ENCODE data around the gene HMGN4.
A peak's percentile ranks its signal among the peaks of the same experiment; 100 is the strongest.

HMGN4 gene

DNA sequence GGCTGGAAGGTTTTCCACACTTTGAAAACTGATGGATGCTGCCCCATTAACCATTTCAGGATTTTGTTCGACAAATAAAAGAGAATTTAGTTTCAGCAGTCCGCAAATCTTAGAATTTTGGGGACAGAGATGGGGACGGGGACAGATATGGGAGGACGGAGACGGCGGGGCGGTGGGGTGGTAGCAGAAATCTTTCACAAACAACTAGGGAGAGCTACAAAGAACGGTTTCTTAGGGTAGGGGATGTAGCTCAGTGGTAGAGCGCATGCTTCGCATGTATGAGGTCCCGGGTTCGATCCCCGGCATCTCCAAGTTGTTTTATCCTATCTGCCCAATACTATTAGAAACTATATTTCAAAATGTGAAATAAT lies 15.1 kb downstream of the HMGN4 start:
- DNase-seq, result peak; percentile 10

DNA sequence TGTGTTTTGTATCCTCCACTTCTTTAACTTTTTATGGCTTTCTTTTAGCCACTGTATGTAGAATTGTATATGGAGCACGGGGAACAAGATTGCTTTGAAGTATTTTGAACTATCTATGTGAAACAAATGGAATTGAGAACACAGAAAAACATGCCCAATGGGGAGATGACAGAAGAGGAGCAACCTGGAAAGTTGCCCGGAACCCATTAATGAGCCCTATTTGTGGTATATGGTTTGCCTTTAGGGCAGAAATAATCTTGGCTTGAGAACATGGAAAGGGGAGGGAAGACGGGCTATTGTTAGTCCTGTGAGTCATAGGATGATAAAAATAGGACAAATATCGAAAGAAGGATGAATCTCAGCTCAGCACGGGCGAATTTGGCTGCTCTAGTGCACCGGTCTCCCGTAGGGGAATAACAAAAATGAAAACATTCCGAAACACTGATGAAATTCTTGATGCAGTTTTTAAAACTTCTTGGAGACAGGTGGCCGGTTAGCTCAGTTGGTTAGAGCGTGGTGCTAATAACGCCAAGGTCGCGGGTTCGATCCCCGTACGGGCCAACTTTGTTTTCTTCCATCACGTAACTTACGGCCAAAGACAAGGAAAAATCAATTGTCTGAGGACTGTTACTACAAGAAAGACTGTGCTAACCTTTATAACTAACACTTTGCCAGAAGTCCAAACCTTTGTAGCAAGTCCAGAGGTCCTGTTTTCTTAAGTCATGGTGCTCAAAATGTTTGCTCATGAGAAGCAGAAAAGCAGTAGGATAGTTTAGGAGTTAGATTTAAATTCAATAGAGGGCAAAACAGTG lies 15.7 kb downstream of the HMGN4 start:
- DNase-seq, result peak; percentile 23

DNA sequence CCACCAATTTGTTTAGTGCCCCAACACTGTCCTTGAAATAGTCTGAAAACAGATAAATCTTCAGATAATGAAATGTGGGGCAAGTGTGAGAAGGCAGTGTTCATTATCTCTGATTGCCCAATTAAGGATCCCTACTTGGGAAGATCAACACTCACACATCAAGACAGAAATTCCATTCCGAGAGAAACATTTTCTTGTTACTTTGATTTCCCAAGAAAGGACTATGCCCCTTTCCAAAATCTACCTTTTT lies 16.2 kb downstream of the HMGN4 start:
- no peak for DNase-seq

DNA sequence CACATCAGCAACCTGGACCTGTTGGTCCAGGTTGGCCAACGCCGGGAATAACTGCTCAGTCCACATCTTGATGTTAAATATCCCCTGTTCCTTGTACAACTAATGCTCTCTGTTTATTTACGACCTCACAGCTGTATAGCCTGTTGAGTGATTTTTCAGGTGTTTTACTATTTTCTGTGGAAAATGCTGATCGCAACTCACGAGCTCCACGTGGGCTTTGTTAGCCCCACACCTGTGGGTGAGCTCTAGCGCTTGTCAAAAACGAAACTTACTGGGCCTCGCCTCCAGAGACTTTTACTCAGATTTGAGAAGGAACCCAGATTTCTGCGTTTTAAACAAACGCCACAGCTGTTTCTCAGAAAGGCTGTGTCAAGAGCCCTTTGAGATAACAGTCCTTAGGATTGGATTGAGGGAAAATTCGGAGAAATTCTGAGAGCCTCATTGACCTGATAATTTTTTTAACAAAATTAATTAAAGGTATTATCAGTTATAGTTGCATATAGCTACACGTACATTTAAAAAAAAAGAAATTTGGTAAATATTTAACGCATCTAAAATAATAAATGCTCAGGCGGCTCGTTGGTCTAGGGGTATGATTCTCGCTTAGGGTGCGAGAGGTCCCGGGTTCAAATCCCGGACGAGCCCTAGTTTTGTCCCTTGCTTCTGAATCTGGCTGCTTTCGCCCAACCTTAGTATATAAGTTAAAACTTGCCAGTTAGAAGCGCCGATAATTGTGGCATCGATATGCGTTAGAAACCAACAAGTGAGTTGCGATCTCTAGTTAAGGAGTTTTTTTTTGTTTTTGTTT lies 16.7 kb downstream of the HMGN4 start:
- DNase-seq, result peak; percentile 36

DNA sequence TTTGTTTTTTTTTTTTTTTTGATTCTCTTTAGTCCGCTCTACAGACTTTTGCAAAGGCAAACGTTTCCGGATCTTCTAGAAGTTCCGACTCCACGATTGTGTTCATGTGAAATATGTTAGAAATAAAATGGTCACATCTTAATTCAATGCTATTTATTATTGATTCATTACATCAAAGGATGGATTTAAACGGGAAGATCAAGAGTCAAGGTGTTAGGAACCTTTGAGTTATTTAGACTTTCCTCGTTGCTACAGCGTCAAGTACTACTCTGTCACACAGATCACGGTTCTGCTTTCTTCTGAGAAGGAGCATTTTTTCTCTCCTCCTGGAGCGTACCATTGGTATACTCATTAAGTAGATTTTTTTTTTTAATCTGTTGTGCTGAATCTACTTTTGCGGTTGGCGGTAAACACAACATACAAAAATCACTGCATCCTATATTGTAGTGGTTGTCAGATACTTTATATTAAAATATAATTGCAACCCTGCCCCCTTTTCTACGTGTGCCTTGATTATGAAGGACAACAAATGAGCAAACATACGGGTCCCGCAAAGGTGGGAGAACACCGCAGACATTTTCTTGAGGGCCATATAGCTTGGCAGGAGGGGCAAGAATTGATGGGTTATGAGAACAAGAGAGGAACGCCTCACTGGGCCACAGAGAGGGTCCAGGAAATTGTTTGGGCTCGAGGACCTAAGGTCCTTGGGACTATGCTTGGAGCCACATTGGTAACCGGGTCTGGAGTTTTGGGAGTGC lies 17.5 kb downstream of the HMGN4 start:
- no peak for DNase-seq

DNA sequence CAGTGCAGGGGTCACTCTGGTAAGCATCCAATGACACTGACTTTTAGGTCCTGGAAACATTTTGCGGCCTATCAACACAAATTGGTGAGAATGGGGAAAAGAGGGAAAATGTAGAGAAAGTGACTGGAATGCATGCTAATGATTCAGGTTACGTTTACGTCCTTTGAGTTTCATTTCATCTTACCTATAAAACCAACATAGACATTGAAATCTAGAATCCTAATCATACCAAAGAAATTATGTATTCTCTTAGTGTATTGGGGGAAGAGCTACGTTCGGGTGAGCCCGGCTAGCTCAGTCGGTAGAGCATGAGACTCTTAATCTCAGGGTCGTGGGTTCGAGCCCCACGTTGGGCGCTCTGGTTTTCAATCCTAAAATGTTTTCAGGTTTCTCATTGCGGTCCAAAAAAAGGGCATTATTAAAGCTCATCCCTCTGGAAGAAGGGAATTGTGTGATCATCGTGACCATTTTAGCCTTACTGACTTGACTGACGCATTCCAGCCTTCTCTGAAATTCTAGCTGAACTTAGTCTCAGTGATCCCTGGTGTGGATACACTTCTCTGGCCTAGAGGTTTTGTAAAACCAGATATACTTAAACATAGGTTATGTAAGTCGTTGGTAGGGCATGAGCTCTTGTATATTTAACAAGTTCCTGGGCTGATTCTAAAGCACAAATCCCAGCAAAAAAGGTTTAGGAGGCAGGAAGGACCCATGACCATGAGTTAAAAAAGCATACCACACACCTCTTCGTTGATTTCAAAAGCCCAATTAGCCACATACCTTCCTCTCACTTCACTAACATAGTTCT lies 18.3 kb downstream of the HMGN4 start:
- peak; percentile 72 for DNase-seq

DNA sequence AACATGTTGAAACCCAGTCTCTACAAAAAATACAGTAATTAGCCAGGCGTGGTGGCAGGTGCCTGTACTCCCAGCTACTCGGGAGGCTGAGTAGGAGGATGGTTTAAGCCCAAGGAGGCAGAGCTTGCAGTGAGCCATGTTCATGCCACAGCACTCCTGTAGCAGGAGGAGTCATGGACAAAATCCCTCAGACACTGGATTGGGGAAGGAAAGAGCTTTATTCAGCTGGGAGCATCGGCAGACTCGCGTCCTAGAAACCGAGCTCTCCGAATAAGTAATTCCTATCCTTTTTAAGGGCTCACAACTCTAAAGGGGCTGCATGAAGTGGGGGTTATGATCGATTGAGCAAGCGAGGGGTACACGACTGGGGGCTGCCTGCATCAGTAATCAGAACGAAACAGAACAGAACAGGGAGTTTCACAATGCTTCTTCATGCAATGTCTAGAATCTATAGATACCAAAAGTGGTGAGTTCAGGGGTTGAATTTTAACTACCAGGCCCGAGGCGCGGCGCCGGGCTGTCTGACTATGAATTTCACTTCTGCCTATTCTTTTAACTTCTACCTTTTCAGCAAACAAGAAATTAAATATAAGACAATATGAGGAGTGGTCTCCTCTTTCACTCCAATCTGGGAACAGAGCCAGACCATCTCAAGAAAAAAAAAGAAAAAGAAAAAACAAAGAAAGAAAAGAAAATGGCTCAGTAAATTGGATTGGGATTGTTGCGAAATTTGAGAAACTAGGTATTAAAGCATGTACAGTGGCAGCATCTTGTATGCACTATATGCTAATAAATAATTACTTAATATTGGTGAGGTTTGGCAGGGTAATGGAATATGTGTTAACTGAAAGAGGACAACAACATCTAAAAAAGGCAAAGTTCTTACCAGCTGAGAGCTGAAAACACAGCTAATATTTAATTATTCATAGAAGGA lies 23.6 kb downstream of the HMGN4 start:
- DNase-seq, result no peak

DNA sequence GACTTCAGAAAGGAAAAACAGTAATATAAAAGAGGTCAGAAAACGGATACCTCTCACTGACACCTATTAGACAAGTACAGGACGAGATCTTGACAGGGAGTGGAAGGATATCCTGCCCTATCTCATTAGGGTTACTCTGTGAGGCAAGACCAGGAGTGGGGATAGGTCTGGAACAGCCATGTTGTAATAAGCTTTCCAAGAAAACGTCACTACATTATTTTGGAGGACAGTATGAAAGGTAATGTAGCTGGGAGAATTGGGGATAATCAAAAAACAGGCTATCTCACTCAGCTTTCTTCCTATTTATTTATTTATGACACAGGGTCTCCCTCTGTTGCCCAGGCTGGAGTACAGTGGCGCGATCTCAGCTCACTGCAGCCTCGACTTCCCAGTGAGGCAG lies 25.3 kb downstream of the HMGN4 start:
- no peak for DNase-seq

DNA sequence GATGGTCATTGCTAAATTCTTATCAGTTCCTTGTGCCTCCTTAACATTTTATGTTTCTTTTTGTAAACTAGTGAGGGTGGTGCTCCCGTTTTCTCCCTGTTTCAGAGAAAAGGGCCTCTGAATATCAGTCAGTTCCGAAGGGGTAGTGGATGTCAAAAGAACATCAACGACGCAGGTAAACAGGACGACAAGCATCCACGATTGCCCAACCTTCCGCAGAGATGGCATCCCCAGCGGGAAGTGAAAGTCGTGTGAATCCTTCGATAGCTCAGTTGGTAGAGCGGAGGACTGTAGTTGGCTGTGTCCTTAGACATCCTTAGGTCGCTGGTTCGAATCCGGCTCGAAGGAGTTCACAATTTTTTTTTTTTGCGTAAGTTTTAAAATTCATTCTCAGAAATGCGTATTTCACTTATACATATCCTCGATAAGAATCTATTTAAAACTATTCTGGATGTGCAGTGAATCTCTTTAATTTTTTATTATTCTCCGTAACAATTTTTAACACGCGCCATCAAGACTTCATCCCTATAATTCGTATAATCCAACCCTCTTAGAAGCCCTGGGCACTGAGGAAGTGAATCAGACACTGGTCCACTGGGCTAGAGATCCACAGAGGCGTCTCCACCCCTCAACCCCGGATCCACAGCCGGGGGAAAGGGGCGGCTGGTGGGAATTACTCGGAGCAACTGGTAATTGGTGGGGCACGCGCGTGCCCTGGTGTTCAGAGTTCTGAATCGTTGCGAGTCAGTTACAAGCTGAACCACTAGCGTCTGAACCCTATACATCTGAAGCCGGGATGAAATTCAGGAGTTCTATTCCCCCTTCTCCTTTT lies 30.7 kb downstream of the HMGN4 start:
- peak; percentile 22 for DNase-seq

DNA sequence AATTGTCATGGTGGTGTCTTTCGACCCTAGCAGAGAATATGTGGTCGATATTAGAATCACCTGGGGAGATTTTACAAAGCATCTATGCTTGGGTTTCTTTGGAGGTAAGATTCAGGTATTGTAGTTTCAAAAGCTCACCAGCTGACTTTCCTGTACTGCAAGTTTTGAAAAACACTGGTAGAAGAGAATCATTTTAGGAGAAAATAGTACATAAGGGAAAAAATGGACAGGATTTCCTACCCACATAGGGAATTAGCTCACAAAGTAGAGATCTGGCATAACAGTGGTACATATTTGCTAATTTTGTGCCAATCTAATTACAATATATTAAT lies 31.2 kb downstream of the HMGN4 start:
- DNase-seq, result no peak

DNA sequence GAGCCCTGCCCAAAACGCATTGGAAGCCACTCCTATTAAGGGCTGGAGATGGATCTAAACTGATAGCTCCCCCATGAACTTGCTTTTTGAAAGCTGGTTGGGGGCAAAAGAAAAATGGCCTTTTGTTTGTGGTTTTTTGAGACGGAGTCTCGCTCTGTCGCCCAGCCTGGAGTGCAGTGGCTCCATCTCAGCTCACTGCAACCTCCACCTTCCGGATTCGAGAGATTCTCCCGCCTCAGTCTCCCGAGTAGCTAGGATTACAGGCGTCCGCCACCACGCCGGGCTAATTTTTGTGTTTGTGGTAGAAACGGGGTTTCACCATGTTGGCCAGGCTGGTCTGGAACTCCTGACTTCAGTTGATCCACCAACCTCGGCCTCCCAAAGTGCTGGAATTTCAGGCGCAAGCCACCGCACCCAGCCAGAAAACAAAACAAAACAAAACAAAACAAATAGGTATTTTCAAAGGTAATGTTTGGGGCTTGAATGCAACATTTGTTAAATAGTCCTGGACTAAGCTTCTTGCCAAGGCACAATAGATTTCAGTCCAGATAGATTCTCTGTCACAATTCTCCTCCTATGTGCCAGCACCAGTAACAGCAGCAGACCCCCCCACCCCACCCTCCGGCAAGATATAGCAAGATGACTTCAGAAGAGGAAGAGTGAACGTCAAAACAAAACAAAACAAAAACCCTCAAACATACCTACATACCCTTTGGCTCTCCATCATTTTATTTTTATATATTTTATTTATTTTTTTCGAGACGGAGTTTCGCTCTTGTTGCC lies 32.1 kb downstream of the HMGN4 start:
- DNase-seq, result no peak

DNA sequence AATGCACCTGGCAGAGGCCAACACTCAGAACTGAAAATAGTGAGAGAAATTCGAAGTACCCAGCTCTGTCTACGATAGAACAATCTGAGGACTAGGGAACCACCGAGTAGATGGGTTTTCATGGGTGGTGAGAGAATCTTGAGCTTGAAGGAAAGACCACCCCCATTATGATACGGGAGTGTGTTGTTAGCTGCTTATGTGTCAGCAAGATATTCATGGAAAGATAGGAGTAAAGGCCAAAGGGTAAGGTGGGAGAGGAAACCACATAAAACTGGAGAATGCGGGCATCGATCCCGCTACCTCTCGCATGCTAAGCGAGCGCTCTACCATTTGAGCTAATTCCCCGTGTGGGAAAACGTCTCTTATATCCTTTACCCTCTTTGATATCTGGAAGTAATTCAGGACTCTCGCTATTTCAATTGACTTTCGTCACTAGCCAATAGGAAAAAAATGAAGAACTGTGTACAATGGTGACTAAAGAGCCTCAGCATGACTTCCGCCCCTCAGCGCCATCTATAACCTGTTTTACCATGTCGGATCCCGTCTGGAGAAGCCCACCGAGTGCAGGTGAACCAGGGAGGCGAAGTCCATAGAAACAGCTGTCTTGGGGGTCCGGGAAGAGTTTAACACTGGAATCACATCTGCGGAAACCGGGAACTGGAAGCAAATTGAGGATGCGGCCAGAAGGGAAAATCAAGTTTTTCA lies 33.6 kb downstream of the HMGN4 start:
- DNase-seq, result peak; percentile 71

DNA sequence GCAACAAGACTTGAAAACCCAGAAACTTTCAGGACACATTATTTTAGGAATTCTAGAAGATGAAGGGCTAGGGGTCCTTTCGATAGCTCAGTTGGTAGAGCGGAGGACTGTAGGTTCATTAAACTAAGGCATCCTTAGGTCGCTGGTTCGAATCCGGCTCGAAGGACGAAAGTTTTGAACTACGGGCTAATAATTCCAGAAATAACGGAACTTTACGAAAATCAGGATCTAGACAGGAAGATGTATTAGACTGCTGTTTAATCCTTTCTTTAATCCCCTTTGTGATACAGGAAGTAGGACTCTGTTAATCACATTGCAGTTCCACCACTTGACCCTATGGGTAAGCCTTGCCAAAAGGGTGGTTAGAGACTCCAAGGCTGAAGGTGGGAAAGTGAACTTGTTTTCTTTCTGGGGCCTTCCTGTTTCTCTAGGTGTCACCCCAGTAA lies 37.4 kb downstream of the HMGN4 start:
- DNase-seq, result no peak

DNA sequence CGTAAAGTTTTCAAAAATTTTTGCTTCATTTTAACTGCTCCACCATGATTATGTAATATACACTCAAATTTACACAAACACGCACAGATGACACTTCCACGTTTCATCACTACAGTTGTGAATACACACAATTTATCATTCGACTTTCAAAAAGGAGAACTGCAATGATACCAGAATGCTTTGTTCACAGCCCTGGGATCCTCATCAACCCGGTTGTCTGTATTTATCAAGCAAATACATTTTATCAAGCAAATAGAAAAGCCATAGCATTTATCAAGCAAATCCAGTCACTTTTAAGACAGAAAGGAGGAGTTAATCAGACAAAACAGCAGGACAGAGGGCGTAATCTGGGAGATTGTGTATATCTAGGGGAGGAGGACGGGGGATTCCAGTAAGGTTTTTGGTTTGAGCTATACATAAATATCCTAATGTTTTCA lies 38.3 kb downstream of the HMGN4 start:
- DNase-seq, result no peak

DNA sequence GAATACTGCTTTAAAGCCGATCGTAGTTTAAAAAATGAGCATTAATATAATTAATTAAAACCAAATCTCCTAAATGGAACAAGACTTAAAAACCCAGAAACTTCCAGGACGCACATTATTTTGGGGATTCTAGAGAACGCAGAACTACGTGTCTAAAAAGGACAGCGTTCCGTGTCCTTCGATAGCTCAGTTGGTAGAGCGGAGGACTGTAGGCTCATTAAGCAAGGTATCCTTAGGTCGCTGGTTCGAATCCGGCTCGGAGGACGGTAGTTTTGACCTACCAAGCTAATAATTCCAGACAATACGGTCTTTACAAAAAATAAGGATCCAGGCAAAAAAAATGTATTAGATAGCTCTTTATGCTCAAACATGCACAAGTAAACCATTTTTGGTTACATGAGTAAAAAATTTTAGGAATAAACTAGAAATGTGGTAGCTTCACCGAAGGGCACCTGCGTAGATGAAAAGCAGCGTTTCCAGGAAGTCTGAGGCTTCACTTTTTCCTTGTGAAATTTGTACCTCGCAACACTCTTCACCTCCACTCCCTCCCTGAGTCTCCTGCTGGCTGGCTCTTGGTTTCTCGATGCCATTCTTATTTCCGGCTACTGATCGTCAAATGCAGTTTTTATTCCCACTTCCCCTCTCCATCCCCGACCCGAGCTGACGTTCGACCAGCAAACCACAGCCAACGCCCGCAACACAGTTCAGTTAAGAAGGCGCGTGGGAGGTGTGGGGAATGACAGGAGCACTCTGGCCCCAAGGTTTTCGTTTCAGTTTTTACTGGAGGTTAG lies 39.0 kb downstream of the HMGN4 start:
- no peak for DNase-seq

DNA sequence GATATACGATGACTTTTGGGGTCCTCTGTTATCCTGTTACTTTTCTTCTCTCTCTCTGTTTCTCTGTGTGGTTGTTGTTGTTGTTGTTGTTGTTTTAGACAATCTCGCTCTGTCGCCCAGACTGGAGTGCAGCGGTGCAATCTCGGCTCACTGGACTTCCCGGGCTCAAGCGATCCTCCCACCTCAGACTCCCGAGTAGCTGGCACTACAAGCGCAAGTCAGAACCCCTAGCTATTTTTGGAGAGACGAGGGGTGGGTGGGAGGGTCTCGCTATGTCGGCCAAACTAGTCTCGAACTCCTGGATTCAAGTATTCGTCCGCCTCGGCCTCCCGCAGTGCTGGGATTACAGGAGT lies 39.5 kb downstream of the HMGN4 start:
- no peak for DNase-seq

DNA sequence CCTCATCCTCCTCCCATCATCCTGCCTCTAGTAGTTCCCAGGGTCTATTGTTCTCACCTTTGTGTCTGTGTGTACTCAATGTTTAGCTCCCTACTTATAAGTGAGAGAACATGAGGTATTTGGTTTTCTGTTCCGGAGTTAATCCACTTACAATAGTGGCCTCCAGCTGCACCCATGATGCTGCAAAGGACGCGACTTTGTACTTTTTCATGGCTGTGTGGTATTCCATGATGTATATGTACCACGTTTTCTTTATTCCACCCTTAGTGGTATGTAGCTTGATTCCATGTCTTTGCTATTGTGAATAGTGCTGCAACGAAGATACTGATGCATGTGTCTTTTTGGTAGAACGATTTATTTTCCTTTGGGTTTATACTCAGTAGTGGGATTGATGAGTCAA lies 40.1 kb downstream of the HMGN4 start:
- DNase-seq, result no peak

DNA sequence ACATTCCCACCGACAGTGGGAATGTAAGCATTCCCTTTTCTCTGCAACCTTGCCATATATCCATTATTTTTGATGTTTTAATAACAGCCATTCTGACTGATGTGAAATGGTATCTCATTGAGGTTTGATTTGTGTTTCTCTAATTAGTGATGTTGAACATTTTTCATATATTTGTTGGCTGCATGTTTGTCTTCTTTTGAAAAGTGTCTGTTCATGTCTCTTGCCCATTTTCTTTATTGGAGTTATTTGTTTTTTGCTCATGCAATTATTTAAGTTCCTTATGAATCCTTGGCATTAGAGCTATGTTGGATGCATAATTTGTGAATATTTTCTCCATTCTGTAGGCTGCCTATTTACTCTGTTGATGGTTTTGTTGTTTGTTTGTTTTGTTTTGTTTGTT lies 40.6 kb downstream of the HMGN4 start:
- DNase-seq, result no peak

Measured in NCI-H510A (cell line).